ENCODE data around the gene ROCK2.

DNA sequence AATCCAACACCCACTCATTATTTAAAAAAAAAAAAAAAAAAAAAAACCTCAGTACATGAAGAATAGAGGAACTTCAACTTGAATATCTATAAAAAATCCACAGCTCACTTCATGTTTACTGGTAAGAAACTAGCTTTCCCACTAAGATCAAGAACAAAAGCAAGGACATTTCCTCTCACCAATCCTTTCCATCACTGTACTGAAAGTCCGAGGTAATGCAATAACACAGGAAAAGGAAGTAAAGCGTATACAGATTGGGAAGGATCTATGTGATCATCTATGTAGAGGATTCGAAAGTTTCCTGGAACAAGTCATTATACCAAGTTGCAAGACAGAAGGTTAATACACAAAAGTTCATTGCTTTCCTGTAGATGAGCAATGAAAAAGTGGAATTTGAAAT is 63.2 kb downstream of the ROCK2 start:
- TF ChIP-seq, protein P1, sequence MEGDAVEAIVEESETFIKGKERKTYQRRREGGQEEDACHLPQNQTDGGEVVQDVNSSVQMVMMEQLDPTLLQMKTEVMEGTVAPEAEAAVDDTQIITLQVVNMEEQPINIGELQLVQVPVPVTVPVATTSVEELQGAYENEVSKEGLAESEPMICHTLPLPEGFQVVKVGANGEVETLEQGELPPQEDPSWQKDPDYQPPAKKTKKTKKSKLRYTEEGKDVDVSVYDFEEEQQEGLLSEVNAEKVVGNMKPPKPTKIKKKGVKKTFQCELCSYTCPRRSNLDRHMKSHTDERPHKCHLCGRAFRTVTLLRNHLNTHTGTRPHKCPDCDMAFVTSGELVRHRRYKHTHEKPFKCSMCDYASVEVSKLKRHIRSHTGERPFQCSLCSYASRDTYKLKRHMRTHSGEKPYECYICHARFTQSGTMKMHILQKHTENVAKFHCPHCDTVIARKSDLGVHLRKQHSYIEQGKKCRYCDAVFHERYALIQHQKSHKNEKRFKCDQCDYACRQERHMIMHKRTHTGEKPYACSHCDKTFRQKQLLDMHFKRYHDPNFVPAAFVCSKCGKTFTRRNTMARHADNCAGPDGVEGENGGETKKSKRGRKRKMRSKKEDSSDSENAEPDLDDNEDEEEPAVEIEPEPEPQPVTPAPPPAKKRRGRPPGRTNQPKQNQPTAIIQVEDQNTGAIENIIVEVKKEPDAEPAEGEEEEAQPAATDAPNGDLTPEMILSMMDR (IDR thresholded peaks at IDR 0.05) = no peak
- TF ChIP-seq EZH2 (IDR thresholded peaks at IDR 0.05; ENCODE audit: borderline replicate concordance, insufficient read depth, low read depth, low read length, poor library complexity, severe bottlenecking) = no peak
